HT-29 (cell line): ENCODE data around the gene FAR1. TPM values are rescaled to one million over a fixed set of nuclear protein-coding genes. Genes with fewer than 3 reads are reported as not detected.
"Not testable (repeated sequence)": the region's sequence is repeated elsewhere in the genome, so short reads cannot be mapped to it uniquely, and the experiment has no call there.

Source experiments
- DNase-seq: peaks from one replicate; pipeline ENCODE4 v3.0.0-alpha.2; 2015; ENCODE audit warnings: low spot score
- total RNA-seq: library from RNA; depleted of rRNA; stranded (reverse); fragments of >200 nt; shearing (Covaris generic); gene quantifications from 2 replicates; pipeline ENCODE4 v1.2.3, GENCODE V29; 2014

FAR1 gene
- total RNA-seq, 1 experiment from 2014 or later, result 25.9 TPM

GRCh38 chr11:13705710-13706109 is 37.2 kb downstream of the FAR1 start:
- no peak for DNase-seq

GRCh38 chr11:13713982-13714381 is 45.5 kb downstream of the FAR1 start:
- DNase-seq, result no peak

DNA sequence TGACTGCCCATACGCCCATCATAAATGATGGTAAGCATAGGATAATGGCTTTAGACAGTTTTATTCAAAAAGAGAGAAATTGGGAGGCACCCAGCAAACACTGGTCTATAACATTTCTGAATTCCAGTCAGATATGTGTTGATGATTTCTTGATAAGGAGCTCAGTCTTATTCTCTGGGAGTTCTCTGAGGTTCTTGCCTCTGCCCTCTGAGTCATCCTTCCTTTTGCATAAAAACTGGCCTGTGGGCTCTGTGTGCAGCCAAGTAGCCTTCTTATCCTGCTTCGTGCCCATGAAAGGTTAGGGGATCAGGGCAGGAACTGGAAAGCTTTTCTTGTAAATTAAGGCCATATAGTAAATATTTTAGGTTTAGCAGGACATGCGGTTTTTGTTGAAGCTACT is 48.9 kb downstream of the FAR1 start:
- peak; percentile 22 for DNase-seq

GRCh38 chr11:13718394-13718793 is 49.9 kb downstream of the FAR1 start:
- DNase-seq, result no peak

- no peak for DNase-seq
Observed at GRCh38 chr11:13720940-13721339, 52.5 kb downstream of the FAR1 start.

DNA sequence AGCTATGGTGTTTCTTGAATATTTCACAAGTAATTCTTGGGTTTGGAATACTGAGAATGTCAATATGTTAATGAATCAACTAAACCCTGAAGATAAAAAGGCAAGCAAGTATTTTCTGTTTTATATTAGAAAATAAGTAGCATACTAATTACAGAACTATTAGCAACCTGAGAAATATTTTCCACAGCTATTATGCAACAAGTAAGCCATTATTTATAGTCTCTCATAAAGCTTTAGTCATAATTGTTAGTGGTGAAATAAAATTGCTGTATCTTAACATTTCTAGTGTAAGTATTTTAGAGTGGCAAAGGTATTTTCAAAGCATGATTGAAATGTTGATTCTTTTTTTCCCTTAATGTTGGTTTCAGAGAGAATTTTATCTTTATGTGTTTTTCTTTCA is 53.3 kb downstream of the FAR1 start:
- DNase-seq, result no peak

DNA sequence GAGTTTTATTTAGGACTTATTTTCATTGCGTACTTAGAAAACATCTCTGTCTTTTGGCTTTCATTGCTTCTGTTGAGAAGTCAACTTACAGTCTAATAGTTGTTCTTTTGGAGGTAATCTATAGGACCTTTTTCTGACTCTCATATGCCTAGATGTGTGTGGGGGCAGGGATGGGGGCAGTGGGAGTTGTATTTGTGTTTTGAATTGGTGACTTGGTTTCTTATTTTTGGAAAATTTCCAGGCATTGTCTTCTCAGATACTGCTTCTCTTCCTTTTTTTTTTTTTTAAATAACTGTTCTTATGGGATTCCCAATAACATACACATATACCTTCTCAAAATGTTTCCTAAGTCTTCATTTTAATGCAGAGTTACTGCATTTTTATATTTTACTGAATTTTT is 58.0 kb downstream of the FAR1 start:
- DNase-seq, result no peak

DNA sequence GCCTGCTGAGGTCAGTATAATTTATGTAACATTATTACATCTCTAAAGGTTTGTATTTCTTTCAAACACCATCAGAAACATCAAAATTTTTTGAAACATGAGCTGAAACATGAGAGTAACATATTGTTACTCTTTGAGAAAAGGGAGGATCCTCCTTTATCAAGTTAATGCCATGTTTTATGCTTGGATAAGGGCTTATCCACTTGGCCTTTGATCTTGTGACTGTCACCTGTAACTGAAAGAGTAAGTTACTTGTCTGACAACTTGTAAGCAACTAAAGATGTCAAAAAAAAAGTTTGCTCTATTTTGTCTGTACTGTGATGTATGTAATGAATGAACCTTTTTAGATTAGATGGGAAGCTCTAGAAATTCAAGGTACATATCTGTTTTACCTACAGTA is 59.6 kb downstream of the FAR1 start:
- no peak for DNase-seq

- no peak for DNase-seq
Observed at GRCh38 chr11:13734530-13734929, 66.1 kb downstream of the FAR1 start.

GRCh38 chr11:13745165-13745564 is 76.7 kb downstream of the FAR1 start:
- no peak for DNase-seq

GRCh38 chr11:13753316-13753715 is 84.8 kb downstream of the FAR1 start:
- not testable (repeated sequence) for DNase-seq

- DNase-seq, result no peak
Observed at GRCh38 chr11:13759050-13759449, 90.6 kb downstream of the FAR1 start.

- DNase-seq, result no peak
Observed at GRCh38 chr11:13760115-13760514, 91.6 kb downstream of the FAR1 start.

GRCh38 chr11:13761250-13761649 is 92.8 kb downstream of the FAR1 start:
- no peak for DNase-seq

GRCh38 chr11:13761716-13762115 is 93.2 kb downstream of the FAR1 start:
- no peak for DNase-seq

DNA sequence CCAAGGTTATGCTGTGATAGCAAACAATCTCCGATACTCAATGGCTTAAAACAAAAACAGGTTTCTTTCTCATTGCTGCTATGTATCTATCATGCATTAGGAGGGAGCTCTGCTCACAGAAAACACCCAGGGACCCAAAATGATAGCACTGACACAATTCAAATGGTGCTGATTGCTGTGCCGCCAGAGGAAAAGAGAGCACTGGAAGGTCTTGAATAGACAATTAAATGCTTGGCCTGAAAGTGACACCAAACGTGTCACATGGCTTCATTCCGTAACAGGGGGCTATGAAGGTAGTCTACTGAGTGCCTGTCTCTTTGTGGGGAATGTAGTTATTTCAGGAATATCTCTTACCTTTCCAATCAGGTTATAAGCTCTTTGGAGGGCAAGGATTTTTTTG is 94.2 kb downstream of the FAR1 start:
- no peak for DNase-seq

DNA sequence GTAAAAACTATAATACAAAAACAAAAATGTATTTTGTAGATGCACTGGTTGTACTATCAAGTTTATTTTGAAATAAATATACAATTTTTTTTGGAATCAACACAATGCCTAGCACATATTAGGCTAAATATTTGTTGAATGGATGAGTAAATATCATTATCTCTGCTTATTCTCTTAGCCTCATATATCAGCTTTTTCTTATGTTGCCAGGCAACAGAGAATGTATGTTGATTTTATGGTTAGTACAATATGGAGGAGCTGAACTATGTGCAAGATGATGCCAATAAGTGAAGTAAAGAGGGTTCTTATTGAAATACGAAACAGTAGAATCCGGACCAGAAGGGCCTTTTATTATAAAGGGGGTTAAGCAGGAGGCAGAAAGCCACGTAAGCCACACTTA is 94.9 kb downstream of the FAR1 start:
- no peak for DNase-seq

- no peak for DNase-seq
Observed at GRCh38 chr11:13765886-13766285, 97.4 kb downstream of the FAR1 start.

DNA sequence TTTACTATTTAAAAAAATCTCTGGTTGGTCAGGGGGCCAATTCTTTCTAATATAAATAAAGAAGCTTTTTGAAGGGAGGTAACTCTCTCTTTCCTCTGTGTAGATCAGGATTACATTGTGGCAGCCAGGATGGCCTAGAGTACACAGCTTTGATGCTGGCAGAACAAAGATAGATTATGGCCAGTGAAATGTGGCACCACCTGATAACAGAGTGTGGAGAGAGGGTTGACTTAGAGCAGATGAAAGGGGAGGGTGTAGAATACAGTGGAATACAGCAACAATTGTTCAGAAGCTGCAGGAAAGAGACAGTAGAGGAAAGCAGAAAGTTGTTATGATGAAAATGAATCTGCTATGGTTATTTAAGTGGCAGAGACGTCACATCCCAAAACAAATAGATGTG is 99.0 kb downstream of the FAR1 start:
- no peak for DNase-seq

DNA sequence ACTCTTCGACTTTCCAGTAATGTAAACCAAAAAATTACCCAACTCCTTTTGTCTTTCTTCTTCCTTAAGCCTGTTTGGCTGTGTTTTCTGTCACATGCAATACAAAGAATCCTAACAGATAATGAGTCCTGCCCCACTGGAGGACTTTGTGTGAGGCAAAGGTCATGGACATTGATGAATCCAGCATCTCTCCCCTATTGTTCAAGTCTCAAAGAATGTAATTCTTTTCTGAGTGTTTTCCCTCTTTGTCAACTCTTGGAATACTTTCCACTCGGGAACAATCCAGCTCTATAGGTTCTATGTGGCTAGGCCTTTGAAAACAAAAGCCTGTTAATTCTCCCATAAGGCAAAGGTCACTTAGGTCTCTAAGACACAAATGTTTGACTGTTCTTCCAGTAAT is 100.7 kb downstream of the FAR1 start:
- no peak for DNase-seq

- DNase-seq, result no peak
Observed at GRCh38 chr11:13771151-13771550, 102.7 kb downstream of the FAR1 start.

- DNase-seq, result peak; percentile 86
Observed at GRCh38 chr11:13772223-13773046, 104.0 kb downstream of the FAR1 start.

- peak; percentile 45 for DNase-seq
Observed at GRCh38 chr11:13775471-13775870, 107.0 kb downstream of the FAR1 start.
